IMR-90 (cell line): ENCODE data around the gene TMEM101.

Experiments used
- BHLHE40 ChIP-seq: fragments of 150-350 bp; IDR thresholded peaks from 2 replicates; pipeline ENCODE4 v1.6.1; 2016; ENCODE audit warnings: mild to moderate bottlenecking, low read depth, low read length
- CEBPB ChIP-seq: IDR thresholded peaks from 2 replicates; pipeline ENCODE4 v1.6.1; 2012; ENCODE audit warnings: low read depth, low read length, improper control_type of control experiment
- FOS ChIP-seq: fragments of 150-350 bp; IDR thresholded peaks from 2 replicates; pipeline ENCODE4 v1.6.1; 2016; ENCODE audit warnings: low read depth, low read length
- NFE2L2 ChIP-seq: fragments of 150-350 bp; IDR thresholded peaks from 2 replicates; pipeline ENCODE4 v1.6.1; 2016; ENCODE audit warnings: low read depth, mild to moderate bottlenecking, low read length
- POLR2A ChIP-seq: IDR thresholded peaks from 2 replicates; pipeline ENCODE4 v1.6.1; 2012; ENCODE audit warnings: mild to moderate bottlenecking, low read depth, low read length
- RAD21 ChIP-seq: IDR thresholded peaks from 2 replicates; pipeline ENCODE4 v1.6.1; 2012; ENCODE audit warnings: low read length, improper control_type of control experiment
- RFX5 ChIP-seq: IDR thresholded peaks from 2 replicates; pipeline ENCODE4 v1.8.0; 2012; ENCODE audit warnings: low read depth, mild to moderate bottlenecking, low read length, moderate library complexity
- SMC3 ChIP-seq: fragments of 150-350 bp; IDR thresholded peaks from 2 replicates; pipeline ENCODE4 v1.6.1; 2016; ENCODE audit warnings: low read depth, mild to moderate bottlenecking, antibody characterized with exemption, low read length, moderate library complexity
- TF ChIP-seq, protein P1 (sequence below): conservative IDR thresholded peaks from 2 replicates; pipeline ENCODE4 v1.5.1; 2012; ENCODE audit warnings: mild to moderate bottlenecking, low read depth, low read length, improper control_type of control experiment
- TF ChIP-seq, protein P2 (sequence below): fragments of 150-350 bp; IDR thresholded peaks from 2 replicates; pipeline ENCODE4 v1.6.1; 2017; ENCODE audit warnings: mild to moderate bottlenecking, antibody characterized with exemption, low read length, low read depth

DNA sequence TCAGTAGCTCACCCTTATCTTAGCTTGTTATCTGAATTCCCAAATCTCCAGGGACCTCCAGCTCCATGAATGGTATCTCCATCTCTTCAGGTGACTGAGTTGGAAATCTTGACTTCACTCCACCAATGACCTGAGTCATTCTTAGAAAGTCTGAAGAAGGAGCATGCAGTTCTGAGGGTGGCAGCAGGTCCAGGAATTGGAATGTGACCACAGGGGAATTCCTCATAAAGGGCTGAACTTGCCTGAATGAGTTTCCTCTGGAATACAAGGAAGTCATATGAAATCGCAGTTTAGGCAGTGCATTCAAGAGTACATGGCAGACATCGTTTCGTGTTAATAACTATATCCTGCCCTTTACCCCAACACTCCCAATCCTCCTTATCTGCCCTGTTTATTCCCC lies 48.5 kb downstream of the TMEM101 start:
- no peak for TF ChIP-seq SMC3
- TF ChIP-seq RAD21, result no peak
- TF ChIP-seq, protein P1, sequence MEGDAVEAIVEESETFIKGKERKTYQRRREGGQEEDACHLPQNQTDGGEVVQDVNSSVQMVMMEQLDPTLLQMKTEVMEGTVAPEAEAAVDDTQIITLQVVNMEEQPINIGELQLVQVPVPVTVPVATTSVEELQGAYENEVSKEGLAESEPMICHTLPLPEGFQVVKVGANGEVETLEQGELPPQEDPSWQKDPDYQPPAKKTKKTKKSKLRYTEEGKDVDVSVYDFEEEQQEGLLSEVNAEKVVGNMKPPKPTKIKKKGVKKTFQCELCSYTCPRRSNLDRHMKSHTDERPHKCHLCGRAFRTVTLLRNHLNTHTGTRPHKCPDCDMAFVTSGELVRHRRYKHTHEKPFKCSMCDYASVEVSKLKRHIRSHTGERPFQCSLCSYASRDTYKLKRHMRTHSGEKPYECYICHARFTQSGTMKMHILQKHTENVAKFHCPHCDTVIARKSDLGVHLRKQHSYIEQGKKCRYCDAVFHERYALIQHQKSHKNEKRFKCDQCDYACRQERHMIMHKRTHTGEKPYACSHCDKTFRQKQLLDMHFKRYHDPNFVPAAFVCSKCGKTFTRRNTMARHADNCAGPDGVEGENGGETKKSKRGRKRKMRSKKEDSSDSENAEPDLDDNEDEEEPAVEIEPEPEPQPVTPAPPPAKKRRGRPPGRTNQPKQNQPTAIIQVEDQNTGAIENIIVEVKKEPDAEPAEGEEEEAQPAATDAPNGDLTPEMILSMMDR, result no peak
- no peak for TF ChIP-seq POLR2A
- no peak for TF ChIP-seq RFX5
- no peak for TF ChIP-seq BHLHE40
- TF ChIP-seq CEBPB, result no peak
- TF ChIP-seq FOS, result no peak
- TF ChIP-seq, protein P2, sequence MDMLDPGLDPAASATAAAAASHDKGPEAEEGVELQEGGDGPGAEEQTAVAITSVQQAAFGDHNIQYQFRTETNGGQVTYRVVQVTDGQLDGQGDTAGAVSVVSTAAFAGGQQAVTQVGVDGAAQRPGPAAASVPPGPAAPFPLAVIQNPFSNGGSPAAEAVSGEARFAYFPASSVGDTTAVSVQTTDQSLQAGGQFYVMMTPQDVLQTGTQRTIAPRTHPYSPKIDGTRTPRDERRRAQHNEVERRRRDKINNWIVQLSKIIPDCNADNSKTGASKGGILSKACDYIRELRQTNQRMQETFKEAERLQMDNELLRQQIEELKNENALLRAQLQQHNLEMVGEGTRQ, result no peak
- TF ChIP-seq NFE2L2, result no peak
